GM21825 (cell line): Measurements from ENCODE around the gene PMEPA1.
A peak's percentile ranks its signal among the peaks of the same experiment; 100 is the strongest.

ENCODE experiments used
- ATAC-seq: cut with Tn5 transposase; IDR thresholded peaks from one replicate; pipeline ENCODE4 v1.9.1; 2021; ENCODE audit warnings: mild to moderate bottlenecking, moderate library complexity; ENCODE audit not compliant: unreplicated experiment

Gene PMEPA1

GRCh38 chr20:57680934-57681914 lies 28.6 kb downstream of the PMEPA1 start:
- ATAC-seq: peak; percentile 31

GRCh38 chr20:57680131-57680716 lies 29.6 kb downstream of the PMEPA1 start:
- peak; percentile 64 for ATAC-seq

- ATAC-seq: no peak
Observed at GRCh38 chr20:57679113-57679512, 30.7 kb downstream of the PMEPA1 start.

- no peak for ATAC-seq
Observed at GRCh38 chr20:57678340-57678739, 31.5 kb downstream of the PMEPA1 start.

- no peak for ATAC-seq
Observed at GRCh38 chr20:57677584-57677982, 32.2 kb downstream of the PMEPA1 start.

- ATAC-seq: no peak
Observed at GRCh38 chr20:57676589-57677583, 32.9 kb downstream of the PMEPA1 start.

GRCh38 chr20:57675773-57676172 lies 34.0 kb downstream of the PMEPA1 start:
- ATAC-seq: no peak

- ATAC-seq: no peak
Observed at GRCh38 chr20:57672953-57673575, 36.8 kb downstream of the PMEPA1 start.

GRCh38 chr20:57672164-57672563 lies 37.7 kb downstream of the PMEPA1 start:
- ATAC-seq: no peak

- no peak for ATAC-seq
Observed at GRCh38 chr20:57671662-57672061, 38.2 kb downstream of the PMEPA1 start.

- ATAC-seq: no peak
Observed at GRCh38 chr20:57671072-57671391, 38.8 kb downstream of the PMEPA1 start.

GRCh38 chr20:57670288-57671071 lies 39.3 kb downstream of the PMEPA1 start:
- no peak for ATAC-seq

GRCh38 chr20:57669632-57670031 lies 40.2 kb downstream of the PMEPA1 start:
- ATAC-seq: no peak

GRCh38 chr20:57667924-57668782 lies 41.7 kb downstream of the PMEPA1 start:
- no peak for ATAC-seq

- ATAC-seq: no peak
Observed at GRCh38 chr20:57667388-57667787, 42.4 kb downstream of the PMEPA1 start.

GRCh38 chr20:57666834-57667157 lies 43.0 kb downstream of the PMEPA1 start:
- no peak for ATAC-seq

- no peak for ATAC-seq
Observed at GRCh38 chr20:57666106-57666833, 43.5 kb downstream of the PMEPA1 start.

GRCh38 chr20:57665589-57665971 lies 44.2 kb downstream of the PMEPA1 start:
- ATAC-seq: no peak
